Omental fat pad (tissue), 4 donors: ENCODE results near the gene ZNF165. TPM values are rescaled to one million over a fixed set of nuclear protein-coding genes. Genes with fewer than 3 reads are reported as not detected.

ENCODE experiments used
- ATAC-seq: fragments of 150-250 bp; one replicate; pipeline ENCODE4 v1.9.1; 2016; ENCODE audit warnings: mild to moderate bottlenecking, moderate library complexity; ENCODE audit not compliant: low FRiP score
- DNase-seq: peaks from one replicate; pipeline ENCODE4 v3.0.0-alpha.2; 2019; ENCODE audit warnings: low spot score
- CTCF ChIP-seq, 3 donors: fragments of 450-650 bp; IDR thresholded peaks; one replicate each; pipeline ENCODE4 v1.5.1; 2016 to 2017; ENCODE audit warnings: antibody characterized with exemption in 3 of 3, mild to moderate bottlenecking in 3 of 3, moderate library complexity in 2 of 3
- total RNA-seq, 4 donors: library from RNA; depleted of rRNA; stranded (reverse); fragments of >200 nt; gene quantifications; one replicate each; pipeline ENCODE4 v1.1.0, GENCODE V29; 2016

Gene ZNF165
- total RNA-seq, 4 donors from 2014 or later: 0.38 to 1.4 (median 0.72) TPM; not detected in 1

- TF ChIP-seq CTCF (IDR thresholded peaks at IDR 0.05): no peak
Observed at GRCh38 chr6:28134716-28135115, 54.3 kb downstream of the ZNF165 start.

GRCh38 chr6:28135393-28135792 lies 55.0 kb downstream of the ZNF165 start:
- TF ChIP-seq CTCF (IDR thresholded peaks at IDR 0.05): no peak
- no peak for ATAC-seq
- no peak for DNase-seq

More at GRCh38 chr6:28134716-28135115, 54.3 kb downstream of the ZNF165 start:
- ATAC-seq (no peak), DNase-seq (no peak)

GRCh38 chr6:28136585-28137504 lies 56.5 kb downstream of the ZNF165 start:
- TF ChIP-seq CTCF (IDR thresholded peaks at IDR 0.05): no peak
- DNase-seq (peak; percentile 77), ATAC-seq (peak; percentile 94)

- DNase-seq (no peak), ATAC-seq (peak; percentile 3)
- TF ChIP-seq CTCF (IDR thresholded peaks at IDR 0.05): no peak
Observed at GRCh38 chr6:28137505-28137981, 57.2 kb downstream of the ZNF165 start.

Other genes starting within 250 kb of the ZNF165 start
- gene OR2B2, start 168.2 kb upstream of the ZNF165 start, total RNA-seq: not detected
- gene OR2B6, start 123.3 kb upstream of the ZNF165 start, total RNA-seq: not detected
- 1 to 10 TPM; 2.8 to 6.0 (median 3.5) TPM for gene ZSCAN16, start 44.0 kb downstream of the ZNF165 start, total RNA-seq
- gene ZKSCAN8, start 61.3 kb downstream of the ZNF165 start, total RNA-seq: 10 to 100 TPM; 16.0 to 27.7 (median 17.2) TPM
- gene ZSCAN9, start 144.7 kb downstream of the ZNF165 start, total RNA-seq: 10 to 100 TPM in 3 of 4 donors, 1 to 10 TPM in 1; 6.3 to 16.6 (median 12.2) TPM
- gene ZKSCAN4, start 171.7 kb downstream of the ZNF165 start, total RNA-seq: 1 to 10 TPM; 1.3 to 6.0 (median 3.2) TPM
- 1 to 10 TPM; 1.3 to 4.4 (median 2.4) TPM for gene NKAPL, start 178.7 kb downstream of the ZNF165 start, total RNA-seq
- 10 to 100 TPM; 11.4 to 19.5 (median 14.8) TPM for gene ZSCAN26, start 186.6 kb downstream of the ZNF165 start, total RNA-seq
- 1 to 10 TPM; 3.0 to 5.4 (median 4.4) TPM for gene PGBD1, start 201.0 kb downstream of the ZNF165 start, total RNA-seq